DMS53 (cell line): ENCODE data around the gene POLA2.
"Not testable (repeated sequence)": the region's sequence is repeated elsewhere in the genome, so short reads cannot be mapped to it uniquely, and the experiment has no call there.

Experiments
- DNase-seq: peaks from one replicate; lab custom pipeline; 2025; lab: John Stamatoyannopoulos, UW

The POLA2 gene

GRCh38 chr11:65330544-65330943, 68.8 kb downstream of the POLA2 start:
- DNase-seq = no peak

DNA sequence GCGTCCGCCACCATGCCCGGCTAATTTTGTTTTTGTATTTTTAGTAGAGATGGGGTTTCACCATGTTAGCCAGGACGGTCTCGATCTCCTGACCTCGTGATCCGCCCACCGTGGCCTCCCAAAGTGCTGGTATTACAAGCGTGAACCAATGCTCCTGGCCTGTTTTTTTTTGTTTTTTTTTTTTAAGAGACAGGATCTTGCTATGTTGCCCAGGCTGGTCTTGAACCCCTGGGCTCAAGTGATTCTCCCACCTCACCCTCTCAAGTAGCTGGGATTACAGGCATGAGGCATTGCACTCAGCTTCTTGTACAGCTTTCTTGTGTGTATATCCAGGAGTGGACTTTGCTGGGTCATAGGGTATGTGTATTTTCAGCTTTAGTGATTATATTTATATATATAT, 70.8 kb downstream of the POLA2 start:
- DNase-seq = not testable (repeated sequence)

DNA sequence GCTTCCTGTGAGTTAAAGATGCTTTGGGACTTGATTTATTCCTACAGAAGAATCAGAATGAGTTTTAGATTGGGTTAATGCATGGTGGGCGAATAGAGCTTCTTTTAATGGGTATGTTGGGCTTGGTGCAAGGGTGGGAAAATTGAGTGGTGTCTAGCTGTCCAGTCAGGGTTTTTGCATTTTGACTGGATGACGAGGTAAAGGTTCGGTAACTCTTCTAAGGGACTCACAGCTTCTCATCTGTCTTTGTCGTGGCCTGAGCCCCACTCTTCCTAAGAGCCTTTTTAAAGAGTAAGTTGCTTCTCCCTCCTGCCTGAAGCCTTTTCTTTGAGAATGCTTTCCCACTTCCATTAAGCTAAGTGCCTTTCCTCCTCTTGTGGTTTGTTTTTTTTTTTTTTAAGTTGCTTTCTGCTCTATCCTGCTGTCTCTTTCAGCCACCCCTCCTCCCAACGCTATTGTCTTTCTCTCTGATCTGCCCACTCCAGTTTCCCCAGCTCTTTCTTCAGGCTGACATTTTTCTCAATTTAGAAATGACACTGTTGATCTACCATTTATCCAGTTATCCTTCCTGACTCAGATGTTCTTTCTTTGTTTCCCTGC, 73.0 kb downstream of the POLA2 start:
- no peak for DNase-seq

DNA sequence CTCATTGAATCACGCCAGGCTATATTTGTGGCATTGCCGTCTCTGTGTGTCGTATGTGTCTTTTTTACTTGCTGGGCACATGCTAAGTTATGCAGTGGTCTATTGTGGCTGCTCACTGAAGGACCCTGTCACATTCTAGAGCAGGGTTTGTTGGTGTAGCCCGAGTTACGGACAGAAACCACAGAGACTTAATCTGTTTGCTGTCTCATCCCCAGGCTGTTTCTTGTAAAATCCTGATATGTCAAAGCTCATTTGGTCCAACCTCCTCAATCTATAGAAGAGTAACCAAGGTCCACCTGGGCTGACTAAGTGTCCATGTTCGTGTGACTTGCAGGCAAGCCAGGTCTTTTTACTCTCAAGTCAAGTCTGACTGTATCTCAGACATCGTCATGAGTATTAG, 76.9 kb downstream of the POLA2 start:
- DNase-seq = no peak

DNA sequence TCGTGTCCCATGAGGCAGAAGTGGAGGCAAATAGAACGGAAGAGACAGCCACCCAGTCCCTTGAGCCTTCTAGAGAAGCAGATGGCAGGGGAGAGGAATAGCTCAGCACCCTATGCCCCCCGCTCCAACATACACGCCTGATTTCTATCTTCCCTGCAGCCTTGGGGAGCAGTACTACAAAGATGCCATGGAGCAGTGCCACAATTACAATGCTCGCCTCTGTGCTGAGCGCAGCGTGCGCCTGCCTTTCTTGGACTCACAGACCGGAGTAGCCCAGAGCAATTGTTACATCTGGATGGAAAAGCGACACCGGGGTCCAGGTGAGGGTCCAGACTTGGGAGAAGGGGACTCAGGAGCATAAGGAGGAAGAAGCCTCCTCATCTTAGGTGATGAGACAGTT, 78.5 kb downstream of the POLA2 start:
- no peak for DNase-seq

DNA sequence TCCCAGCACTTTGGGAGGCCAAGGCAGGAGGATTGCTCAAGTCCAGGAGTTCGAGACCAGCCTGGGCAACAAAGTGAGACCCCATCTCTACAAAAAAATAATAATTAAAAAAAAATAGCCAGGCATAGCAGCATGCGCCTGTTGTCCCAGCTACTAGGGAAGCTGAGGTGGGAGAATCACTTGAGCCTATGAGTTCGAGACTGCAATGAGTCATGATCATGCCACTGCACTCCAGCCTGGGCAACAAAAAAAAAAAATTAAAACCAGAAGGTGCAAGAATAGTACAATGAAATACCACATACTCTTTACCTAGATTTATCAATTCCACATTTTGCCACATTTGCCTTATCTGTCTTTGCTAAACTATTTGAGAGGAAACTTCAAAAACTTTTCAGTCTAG, 80.1 kb downstream of the POLA2 start:
- no peak for DNase-seq
